ENCODE measurements around the gene RBM38. TPM values are rescaled to one million over a fixed set of nuclear protein-coding genes. Genes with fewer than 3 reads are reported as not detected.

RBM38 gene
- total RNA-seq, 2 donors from 2014 or later, result 43.4 to 97.5 TPM

- no peak for DNase-seq (ENCODE audit: low spot score in 2 of 2)
- Mint-ChIP-seq H3K9me3 (no peaks in the 10 kb centered on the region), H3K36me3 (no peaks in the 10 kb centered on the region), H3K27ac (no peak overlapping the region)
- ATAC-seq, result no peak
Observed at GRCh38 chr20:57442888-57443239, 51.7 kb downstream of the RBM38 start.

DNA sequence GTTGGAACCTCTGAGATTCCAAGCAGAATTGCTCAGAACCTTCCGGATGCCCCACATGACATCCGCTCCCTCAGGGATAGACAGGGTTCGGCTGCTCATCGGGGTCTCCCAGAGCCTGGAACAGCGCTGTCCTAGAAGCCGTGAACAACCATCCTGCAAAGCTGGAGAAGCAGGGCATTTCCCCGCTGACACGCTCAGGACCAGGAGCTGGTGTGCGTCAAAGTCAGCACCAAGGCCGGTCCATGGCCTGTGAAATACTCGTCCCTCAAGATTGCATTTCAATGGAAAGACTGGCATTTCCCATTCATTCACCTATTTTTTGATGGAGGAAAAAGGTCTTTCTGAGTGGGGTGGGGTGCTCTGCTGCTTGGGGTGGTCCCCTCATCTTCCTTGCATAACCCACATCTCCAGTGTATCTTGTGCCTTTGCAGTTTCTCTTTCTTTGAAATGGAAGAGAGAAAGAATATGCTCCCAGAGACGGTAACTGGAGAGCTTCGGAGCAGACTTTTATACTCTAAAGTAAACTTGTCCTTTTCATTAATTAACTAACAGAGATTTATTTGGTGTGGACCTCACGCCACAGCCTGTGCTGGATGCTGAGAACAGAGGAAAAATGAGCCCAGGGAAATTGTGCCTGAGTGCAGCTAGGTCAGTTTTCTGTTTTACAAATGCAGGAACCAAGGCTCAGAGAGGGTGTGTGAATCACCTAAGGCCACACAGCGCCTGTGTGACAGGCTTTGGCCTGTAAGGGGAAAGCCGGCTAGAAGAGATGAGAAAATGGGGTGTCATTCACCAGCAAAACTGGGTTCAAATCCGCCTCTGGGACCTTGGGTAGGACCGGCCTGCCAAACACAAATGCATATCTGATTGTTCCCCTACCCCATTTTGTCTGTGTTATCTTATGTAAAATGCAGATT lies 52.4 kb downstream of the RBM38 start:
- H3K36me3 Mint-ChIP-seq, result no peaks in the 10 kb centered on the region
- H3K27ac Mint-ChIP-seq, result no peak overlapping the region
- ATAC-seq (no peak), DNase-seq (ENCODE audit: low spot score in 2 of 2) (no peak)
- H3K9me3 Mint-ChIP-seq, result no peaks in the 10 kb centered on the region

DNA sequence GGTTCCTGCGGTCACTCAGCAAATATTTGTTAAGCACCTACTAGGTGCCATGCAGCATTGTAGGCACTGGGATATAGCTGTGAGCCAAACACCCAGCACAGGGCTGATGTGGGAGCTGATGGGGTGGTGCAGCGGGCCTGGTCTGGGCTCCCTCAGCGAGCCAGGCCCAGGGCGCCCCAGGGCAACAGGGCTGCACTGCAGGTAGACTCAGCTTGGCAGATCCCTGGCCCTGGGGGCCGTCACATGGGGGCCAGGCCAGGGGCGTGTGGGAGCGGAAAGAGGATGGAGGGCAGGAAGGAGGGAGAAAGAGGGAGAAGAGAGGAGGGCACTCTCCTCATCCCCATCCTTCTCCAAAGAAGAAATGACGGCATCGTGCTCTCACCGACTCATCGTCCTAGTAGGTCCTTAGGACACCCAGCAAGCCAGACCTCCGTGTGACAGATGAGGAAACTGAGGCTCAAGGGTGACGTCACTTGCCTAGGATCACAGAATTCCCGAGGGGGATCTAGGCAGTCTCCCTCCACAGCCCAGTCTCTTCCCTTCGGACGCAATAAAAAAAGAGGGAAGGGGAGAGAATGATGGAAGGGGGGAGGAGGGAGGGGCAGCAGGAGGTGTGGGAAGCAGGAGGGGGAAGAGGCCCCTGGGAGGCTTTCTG lies 53.3 kb downstream of the RBM38 start:
- no peaks in the 10 kb centered on the region for H3K9me3 Mint-ChIP-seq
- DNase-seq (ENCODE audit: low spot score in 2 of 2), result no peak
- H3K36me3 Mint-ChIP-seq, result no peaks in the 10 kb centered on the region
- no peak overlapping the region for H3K27ac Mint-ChIP-seq
- no peak for ATAC-seq

- H3K9me3 Mint-ChIP-seq, result no peaks in the 10 kb centered on the region
- no peak for DNase-seq (ENCODE audit: low spot score in 2 of 2)
- H3K36me3 Mint-ChIP-seq, result no peaks in the 10 kb centered on the region
- no peak overlapping the region for H3K27ac Mint-ChIP-seq
- no peak for ATAC-seq
Observed at GRCh38 chr20:57445298-57445697, 54.1 kb downstream of the RBM38 start.

- Mint-ChIP-seq H3K36me3 (no peaks in the 10 kb centered on the region), H3K27ac (no peak overlapping the region), H3K9me3 (no peaks in the 10 kb centered on the region)
- DNase-seq (ENCODE audit: low spot score in 2 of 2) (no peak), ATAC-seq (no peak)
Observed at GRCh38 chr20:57445774-57446173, 54.6 kb downstream of the RBM38 start.

GRCh38 chr20:57448764-57449354 lies 57.7 kb downstream of the RBM38 start:
- DNase-seq (ENCODE audit: low spot score in 2 of 2) (no peak), ATAC-seq (no peak)
- Mint-ChIP-seq H3K36me3 (peaks cover 0 to 7% of the 10 kb centered on the region in 2 donors), H3K9me3 (peaks cover 4% of the 10 kb centered on the region in 2 donors), H3K27ac (no peak overlapping the region)

DNA sequence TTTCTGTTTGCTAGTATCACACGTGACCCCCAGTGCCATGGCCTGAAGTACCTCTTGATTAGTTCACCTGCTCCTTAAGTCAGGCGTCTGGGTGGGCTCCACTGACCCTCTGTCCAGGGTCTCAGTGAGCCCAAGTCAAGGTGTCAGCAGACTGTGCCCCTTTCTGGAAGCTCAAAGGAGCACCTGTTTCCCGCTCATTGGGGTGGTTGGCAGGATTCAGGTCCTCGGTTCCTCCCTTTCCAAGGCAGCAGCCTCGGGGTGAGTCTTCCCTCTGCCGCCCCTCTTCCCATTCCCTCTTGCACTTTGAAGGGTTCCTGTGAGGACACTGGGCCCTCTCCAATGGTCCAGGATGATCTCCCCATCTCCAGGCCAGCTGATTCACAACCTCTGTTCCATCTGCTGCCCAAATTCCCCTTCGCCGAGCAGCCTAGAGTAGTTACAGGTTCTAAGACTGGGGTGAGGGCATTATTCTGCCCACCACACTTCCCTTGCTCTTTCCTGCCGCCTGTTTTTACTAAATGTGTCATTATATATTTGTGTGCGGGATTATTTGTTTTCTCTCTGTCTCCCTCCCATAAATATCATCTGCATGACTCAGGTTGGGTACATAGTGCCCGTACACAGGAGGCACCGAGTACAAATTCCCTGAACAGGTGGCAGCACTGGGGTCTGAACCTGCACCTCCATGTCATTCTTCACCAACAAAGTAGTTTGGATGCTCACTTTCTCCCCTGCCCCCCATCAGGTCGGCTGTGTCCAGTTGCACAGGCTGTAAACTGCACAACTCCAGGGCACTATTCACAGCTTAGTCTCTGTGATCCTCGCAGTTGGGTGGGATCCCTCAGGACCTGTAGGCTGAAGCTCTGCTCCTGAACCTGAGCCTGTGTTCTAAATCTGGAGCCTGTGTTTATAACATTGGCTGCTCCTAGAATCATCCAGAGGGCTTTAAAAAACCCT lies 58.5 kb downstream of the RBM38 start:
- Mint-ChIP-seq H3K27ac (no peak overlapping the region), H3K36me3 (peaks cover 0 to 7% of the 10 kb centered on the region in 2 donors), H3K9me3 (peaks cover 4% of the 10 kb centered on the region in 2 donors)
- ATAC-seq, result no peak
- DNase-seq (ENCODE audit: low spot score in 2 of 2), result no peak

- DNase-seq (ENCODE audit: low spot score in 2 of 2), result no peak
- ATAC-seq, result peak in 1 of 2 donors; percentile 35
- H3K9me3 Mint-ChIP-seq, result peaks cover 4% of the 10 kb centered on the region in 2 donors
- peaks cover 0 to 7% of the 10 kb centered on the region in 2 donors for H3K36me3 Mint-ChIP-seq
- no peak overlapping the region for H3K27ac Mint-ChIP-seq
Observed at GRCh38 chr20:57450419-57450818, 59.2 kb downstream of the RBM38 start.

DNA sequence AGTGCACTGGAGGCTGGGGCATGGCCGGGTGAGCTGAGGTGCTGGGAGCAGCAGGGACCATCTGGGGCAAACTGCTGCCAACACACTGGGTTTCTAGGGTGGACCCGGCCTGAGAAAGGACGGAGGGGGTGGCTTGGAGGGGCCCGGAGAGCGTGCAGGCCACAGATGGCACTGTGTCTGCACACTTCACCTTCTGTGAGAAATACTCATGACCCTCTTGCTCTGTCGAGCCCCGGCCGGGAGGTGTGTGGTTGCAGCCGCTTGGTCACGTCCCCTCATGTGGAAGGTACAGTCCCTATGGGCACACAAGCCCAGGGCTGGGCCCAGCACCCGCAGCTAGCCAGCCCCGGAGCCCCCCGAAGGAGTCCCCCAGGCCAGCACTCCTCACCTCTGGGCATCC lies 59.7 kb downstream of the RBM38 start:
- no peak for ATAC-seq

GRCh38 chr20:57451431-57451794 lies 60.2 kb downstream of the RBM38 start:
- H3K9me3 Mint-ChIP-seq, result peaks cover 4% of the 10 kb centered on the region in 2 donors
- H3K27ac Mint-ChIP-seq, result peak overlapping the region in 1 of 2 donors; percentile 45
- DNase-seq (ENCODE audit: low spot score in 2 of 2), result no peak

More for the DNA sequence above, 59.7 kb downstream of the RBM38 start:
- Mint-ChIP-seq H3K36me3 (peaks cover 0 to 7% of the 10 kb centered on the region in 2 donors), H3K9me3 (peaks cover 4% of the 10 kb centered on the region in 2 donors), H3K27ac (no peak overlapping the region)
- DNase-seq (ENCODE audit: low spot score in 2 of 2), result no peak

DNA sequence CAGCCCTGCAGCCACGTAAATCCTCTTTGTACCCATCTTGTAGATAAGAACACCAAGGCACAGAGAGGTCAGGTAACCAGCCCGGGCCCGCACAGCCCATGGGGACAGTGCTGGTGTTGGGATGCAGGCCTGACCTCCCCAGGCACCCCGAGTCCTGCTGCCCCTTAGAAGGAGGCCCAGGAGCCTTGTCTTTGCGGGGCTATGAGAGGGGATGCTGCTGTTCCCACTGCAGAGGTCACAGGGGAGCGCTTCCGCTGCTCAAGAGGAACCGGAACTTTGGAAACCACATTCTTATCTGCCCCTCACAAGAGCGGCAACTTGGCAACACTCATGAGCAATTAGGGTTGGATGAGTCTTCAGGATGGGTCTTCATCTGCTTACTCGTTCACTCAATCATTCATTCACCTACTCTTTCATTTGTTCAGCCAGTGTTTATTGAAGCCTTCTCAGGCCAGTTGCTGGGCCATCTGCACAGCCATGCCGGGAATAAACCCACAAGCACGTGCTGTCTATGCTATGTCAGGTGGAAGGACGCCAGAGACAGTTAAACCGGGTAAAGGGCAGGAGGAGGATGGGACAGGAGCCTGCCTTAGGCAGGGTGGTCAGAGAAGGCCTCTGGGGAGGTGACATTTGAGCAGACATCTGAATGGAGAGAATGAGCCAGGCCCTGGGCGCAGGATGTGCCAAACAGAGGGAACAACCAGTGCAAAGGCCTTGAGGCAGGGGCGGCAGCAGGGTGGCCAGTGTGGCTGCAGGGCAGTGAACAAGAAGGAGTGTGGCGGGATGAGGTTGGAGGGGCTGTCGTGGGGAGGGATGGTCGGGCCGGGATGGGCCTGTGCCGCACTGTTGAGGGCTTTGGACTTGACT lies 60.8 kb downstream of the RBM38 start:
- H3K27ac Mint-ChIP-seq, result peak overlapping the region in 1 of 2 donors; percentile 8
- ATAC-seq (peak in 1 of 2 donors; percentile 67), DNase-seq (ENCODE audit: low spot score in 2 of 2) (no peak)

More at GRCh38 chr20:57451431-57451794, 60.2 kb downstream of the RBM38 start:
- H3K36me3 Mint-ChIP-seq, result peaks cover 0 to 7% of the 10 kb centered on the region in 2 donors
- ATAC-seq, result no peak

DNA sequence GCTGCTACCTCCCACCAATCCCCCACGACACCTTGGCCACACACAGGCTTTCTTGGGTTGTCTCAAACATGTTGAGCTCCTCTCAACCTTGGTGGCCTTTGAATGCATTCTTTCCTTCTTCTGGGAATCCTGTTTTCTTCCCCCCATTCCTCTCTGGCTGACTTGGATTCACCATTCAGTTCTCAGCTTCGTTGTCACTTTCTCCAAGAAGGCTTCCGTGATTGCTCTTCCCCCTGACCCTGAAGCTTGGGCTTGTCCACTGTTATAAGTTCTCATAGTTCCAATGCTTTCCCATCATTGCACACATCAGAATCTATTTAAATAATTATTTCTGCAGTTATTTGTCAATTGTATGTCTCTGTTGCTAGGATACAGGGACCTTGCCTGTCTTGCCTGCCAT lies 64.2 kb downstream of the RBM38 start:
- peak overlapping the region in 1 of 2 donors; percentile 10 for H3K27ac Mint-ChIP-seq
- no peak for ATAC-seq
- peaks cover 0 to 7% of the 10 kb centered on the region in 2 donors for H3K36me3 Mint-ChIP-seq
- H3K9me3 Mint-ChIP-seq, result peaks cover 4% of the 10 kb centered on the region in 2 donors
- no peak for DNase-seq (ENCODE audit: low spot score in 2 of 2)

More for the DNA sequence above, 60.8 kb downstream of the RBM38 start:
- Mint-ChIP-seq H3K9me3 (peaks cover 4% of the 10 kb centered on the region in 2 donors), H3K36me3 (peaks cover 0 to 7% of the 10 kb centered on the region in 2 donors)

- Mint-ChIP-seq H3K36me3 (peaks cover 0 to 7% of the 10 kb centered on the region in 2 donors), H3K9me3 (peaks cover 4% of the 10 kb centered on the region in 2 donors), H3K27ac (peak overlapping the region in 1 of 2 donors; percentile 1)
- ATAC-seq, result no peak
- DNase-seq (ENCODE audit: low spot score in 2 of 2), result no peak
Observed at GRCh38 chr20:57456116-57456515, 64.9 kb downstream of the RBM38 start.

GRCh38 chr20:57457243-57458095 lies 66.3 kb downstream of the RBM38 start:
- ATAC-seq, result no peak
- no peak for DNase-seq (ENCODE audit: low spot score in 2 of 2)
- H3K27ac Mint-ChIP-seq, result no peak overlapping the region
- H3K9me3 Mint-ChIP-seq, result no peaks in the 10 kb centered on the region
- H3K36me3 Mint-ChIP-seq, result no peaks in the 10 kb centered on the region
